Esophagus squamous epithelium (tissue), 5 donors: ENCODE results near the gene CHST11. TPM values are rescaled to one million over a fixed set of nuclear protein-coding genes. Genes with fewer than 3 reads are reported as not detected.
A peak's percentile ranks its signal among the peaks of the same experiment; 100 is the strongest.

Experiments used
- DNase-seq: peaks from one replicate; lab custom pipeline; 2025; lab: John Stamatoyannopoulos, UW
- H3K27ac ChIP-seq, 4 donors: fragments of 200-600 bp; sonication (generic); one replicate each; pipeline ENCODE4 v1.5.1; 2016 to 2019; ENCODE audit warnings: mild to moderate bottlenecking in 1 of 4
- H3K27me3 ChIP-seq, 4 donors: fragments of 200-600 bp; sonication (generic); 1 replicate in 3 of 4; 2 replicates in 1 of 4; pipeline versions ENCODE4 v1.5.1 to v1.6.0; 2017 to 2021; ENCODE audit warnings: antibody characterized with exemption in 1 of 4
- H3K36me3 ChIP-seq, 3 donors: fragments of 200-600 bp; sonication (generic); one replicate each; pipeline ENCODE4 v1.5.1; 2016 to 2019
- H3K4me1 ChIP-seq, 3 donors: fragments of 200-600 bp; sonication (generic); one replicate each; pipeline ENCODE4 v1.5.1; 2017 to 2019
- H3K4me3 ChIP-seq, 4 donors: fragments of 200-600 bp; sonication (generic); 1 replicate in 3 of 4; 2 replicates in 1 of 4; pipeline ENCODE4 v1.5.1; 2016 to 2019; ENCODE audit warnings: mild to moderate bottlenecking in 2 of 4, moderate library complexity in 1 of 4
- H3K9me3 ChIP-seq, 3 donors: fragments of 200-600 bp; sonication (generic); one replicate each; pipeline ENCODE4 v1.5.1; 2016 to 2019
- CTCF ChIP-seq, 6 experiments: fragments of 450-650 bp in 4 of 6; fragments of 200-600 bp in 2 of 6; sonication (generic) in 2 of 6; IDR thresholded peaks; one replicate each; pipeline ENCODE4 v1.5.1; 2016 to 2019; ENCODE audit warnings: antibody characterized with exemption in 6 of 6, mild to moderate bottlenecking in 4 of 6, moderate library complexity in 4 of 6
- POLR2A ChIP-seq, 4 donors: fragments of 450-650 bp; IDR thresholded peaks; one replicate each; pipeline ENCODE4 v1.6.1; 2017; ENCODE audit warnings: antibody characterized with exemption in 4 of 4, mild to moderate bottlenecking in 4 of 4, moderate library complexity in 3 of 4
- WGBS, 2 donors: methylation state at CpG; one replicate each; pipeline ENCODE4 v1.1.5; 2018; 5-methylcytosine and 5-hydroxymethylcytosine counted together
- intact Hi-C: fragments of 100-400 bp; cut with DNase I; formaldehyde crosslinking; loops from one replicate; pipeline ENCODE4 v1.15.0; 2022
- total RNA-seq, 4 donors: library from RNA; depleted of rRNA; stranded (reverse); fragments of >200 nt; gene quantifications; one replicate each; pipeline ENCODE4 v1.1.0, GENCODE V29; 2016
- donor health status: DM: yes; HTN: yes; CAD: no.

The CHST11 gene
- total RNA-seq: 10 to 100 TPM in 2 of 4 donors, 1 to 10 TPM in 2; 6.3 to 12.6 (median 10.3) TPM

- peak within 1 kb of the TSS; percentile 62 to 91 (median 74) for H3K4me3 ChIP-seq
- peaks cover 0 to 69% (median 21%) of the 10 kb centered on the region in 3 donors for H3K4me1 ChIP-seq
- WGBS, 2 donors: 1% methylated on average over 11 to 18 of the region's 47 CpGs
- no peaks in the 10 kb centered on the region for H3K27me3 ChIP-seq
- H3K27ac ChIP-seq: peak within 1 kb of the TSS; percentile 65 to 92 (median 80)
- TF ChIP-seq POLR2A (IDR thresholded peaks at IDR 0.05) (no peak), CTCF (IDR thresholded peaks at IDR 0.05) (peak in 3 of 6 experiments; percentile 27 to 41 (median 36))
- intact Hi-C loops: no loop called here
- no peaks in the 10 kb centered on the region for H3K36me3 ChIP-seq
- H3K9me3 ChIP-seq: no peaks in the 10 kb centered on the region
- DNase-seq: peak; percentile 18
These were observed at the start of gene CHST11 for GRCh38 chr12:104456417-104456949. TSS of gene CHST11 (plus strand) at chr12:104456948.

- Histone ChIP-seq H3K4me3 (no peak overlapping the region), H3K36me3 (no peaks in the 10 kb centered on the region), H3K27ac (no peak overlapping the region), H3K27me3 (no peaks in the 10 kb centered on the region), H3K4me1 (no peaks in the 10 kb centered on the region), H3K9me3 (no peaks in the 10 kb centered on the region)
- intact Hi-C loops: no loop called here
- 76 to 88% methylated on average over 5 of the region's 5 CpGs for WGBS, 2 donors
- no peak for TF ChIP-seq CTCF (IDR thresholded peaks at IDR 0.05)
- TF ChIP-seq POLR2A (IDR thresholded peaks at IDR 0.05): no peak
- no peak for DNase-seq
These were observed 49.3 kb upstream of the CHST11 start for GRCh38 chr12:104407438-104407837.

- WGBS, 2 donors: 38 to 80% methylated on average over 4 of the region's 4 CpGs
- Histone ChIP-seq H3K9me3 (no peaks in the 10 kb centered on the region), H3K36me3 (no peaks in the 10 kb centered on the region), H3K27ac (no peak overlapping the region), H3K4me3 (no peak overlapping the region), H3K4me1 (no peaks in the 10 kb centered on the region), H3K27me3 (no peaks in the 10 kb centered on the region)
- TF ChIP-seq CTCF (IDR thresholded peaks at IDR 0.05): no peak
- intact Hi-C loops: no loop called here
- DNase-seq: no peak
These were observed 48.8 kb upstream of the CHST11 start for GRCh38 chr12:104407922-104408321.

- no peak for DNase-seq
- intact Hi-C loops: no loop called here
These were observed 46.4 kb upstream of the CHST11 start for GRCh38 chr12:104410326-104410725.

GRCh38 chr12:104410786-104411185, 46.0 kb upstream of the CHST11 start:
- WGBS, 2 donors: 93 to 100% methylated on average over 1 of the region's 1 CpG
- H3K36me3 ChIP-seq: no peaks in the 10 kb centered on the region
- TF ChIP-seq CTCF (IDR thresholded peaks at IDR 0.05) (no peak), POLR2A (IDR thresholded peaks at IDR 0.05) (no peak)
- no peaks in the 10 kb centered on the region for H3K9me3 ChIP-seq
- intact Hi-C loops: no loop called here
- no peaks in the 10 kb centered on the region for H3K4me1 ChIP-seq
- DNase-seq: no peak
- no peak overlapping the region for H3K4me3 ChIP-seq
- H3K27me3 ChIP-seq: no peaks in the 10 kb centered on the region
- H3K27ac ChIP-seq: no peak overlapping the region

More at GRCh38 chr12:104410326-104410725, 46.4 kb upstream of the CHST11 start:
- Histone ChIP-seq H3K4me3 (no peak overlapping the region), H3K4me1 (no peaks in the 10 kb centered on the region), H3K27ac (no peak overlapping the region), H3K36me3 (no peaks in the 10 kb centered on the region), H3K27me3 (no peaks in the 10 kb centered on the region), H3K9me3 (no peaks in the 10 kb centered on the region)
- TF ChIP-seq CTCF (IDR thresholded peaks at IDR 0.05) (no peak), POLR2A (IDR thresholded peaks at IDR 0.05) (no peak)
